T1000 (cell line): ENCODE results near the gene LPIN1.

ENCODE experiments used
- DNase-seq: peaks from one replicate; lab custom pipeline; 2025; ENCODE audit warnings: mixed read lengths; lab: John Stamatoyannopoulos, UW

LPIN1 gene

GRCh38 chr2:11746376-11746806 lies at the start of gene LPIN1:
TSS of gene LPIN1 (plus strand) at chr2:11746632. CDS start at chr2:11765542, 18,910 bp downstream.
- DNase-seq: peak; percentile 75

GRCh38 chr2:11696736-11697102 lies 49.7 kb upstream of the LPIN1 start:
- DNase-seq: no peak

GRCh38 chr2:11697103-11697871 lies 49.1 kb upstream of the LPIN1 start:
- peak; percentile 70 for DNase-seq

- DNase-seq: no peak
Observed at GRCh38 chr2:11698009-11698922, 48.2 kb upstream of the LPIN1 start.

GRCh38 chr2:11699686-11700670 lies 46.5 kb upstream of the LPIN1 start:
- DNase-seq: no peak

- DNase-seq: no peak
Observed at GRCh38 chr2:11701206-11701605, 45.2 kb upstream of the LPIN1 start.

- DNase-seq: no peak
Observed at GRCh38 chr2:11701751-11702301, 44.6 kb upstream of the LPIN1 start.

- no peak for DNase-seq
Observed at GRCh38 chr2:11702946-11703345, 43.5 kb upstream of the LPIN1 start.

- no peak for DNase-seq
Observed at GRCh38 chr2:11703700-11704099, 42.7 kb upstream of the LPIN1 start.

- DNase-seq: no peak
Observed at GRCh38 chr2:11705063-11705462, 41.4 kb upstream of the LPIN1 start.

GRCh38 chr2:11705711-11706110 lies 40.7 kb upstream of the LPIN1 start:
- DNase-seq: no peak

- DNase-seq: no peak
Observed at GRCh38 chr2:11708106-11708505, 38.3 kb upstream of the LPIN1 start.

GRCh38 chr2:11709293-11709692 lies 37.1 kb upstream of the LPIN1 start:
- no peak for DNase-seq

- no peak for DNase-seq
Observed at GRCh38 chr2:11710210-11710609, 36.2 kb upstream of the LPIN1 start.

- DNase-seq: no peak
Observed at GRCh38 chr2:11710632-11711353, 35.6 kb upstream of the LPIN1 start.

GRCh38 chr2:11711354-11711716 lies 35.1 kb upstream of the LPIN1 start:
- no peak for DNase-seq

GRCh38 chr2:11711751-11712150 lies 34.7 kb upstream of the LPIN1 start:
- DNase-seq: no peak

- no peak for DNase-seq
Observed at GRCh38 chr2:11712866-11713265, 33.6 kb upstream of the LPIN1 start.

- DNase-seq: no peak
Observed at GRCh38 chr2:11713815-11714214, 32.6 kb upstream of the LPIN1 start.

GRCh38 chr2:11715987-11716652 lies 30.3 kb upstream of the LPIN1 start:
- DNase-seq: no peak
